GM06990 (cell line): ENCODE measurements around the gene FAM124A.

Experiments
- DNase-seq: peaks from one replicate; pipeline ENCODE4 v3.0.0-alpha.2; 2011; ENCODE audit not compliant: insufficient read length; ENCODE audit errors: extremely low read depth
- H3K27me3 ChIP-seq: replicated peaks from 2 replicates; pipeline ENCODE4 v1.6.0; 2011; ENCODE audit warnings: low read length; ENCODE audit not compliant: control insufficient read depth, insufficient read depth
- H3K36me3 ChIP-seq: 2 replicates; pipeline ENCODE4 v1.5.1; 2011; ENCODE audit warnings: low read length; ENCODE audit not compliant: control insufficient read depth, insufficient read depth
- H3K4me3 ChIP-seq: replicated peaks from 2 replicates; pipeline ENCODE4 v1.5.1; 2011; ENCODE audit warnings: low read depth, mild to moderate bottlenecking, control low read depth, low read length
- CTCF ChIP-seq: IDR thresholded peaks from 2 replicates; pipeline ENCODE4 v1.5.1; 2011; ENCODE audit warnings: low read length, control low read depth, mild to moderate bottlenecking, inconsistent platforms; ENCODE audit not compliant: insufficient read depth, poor library complexity, severe bottlenecking

Gene FAM124A

DNA sequence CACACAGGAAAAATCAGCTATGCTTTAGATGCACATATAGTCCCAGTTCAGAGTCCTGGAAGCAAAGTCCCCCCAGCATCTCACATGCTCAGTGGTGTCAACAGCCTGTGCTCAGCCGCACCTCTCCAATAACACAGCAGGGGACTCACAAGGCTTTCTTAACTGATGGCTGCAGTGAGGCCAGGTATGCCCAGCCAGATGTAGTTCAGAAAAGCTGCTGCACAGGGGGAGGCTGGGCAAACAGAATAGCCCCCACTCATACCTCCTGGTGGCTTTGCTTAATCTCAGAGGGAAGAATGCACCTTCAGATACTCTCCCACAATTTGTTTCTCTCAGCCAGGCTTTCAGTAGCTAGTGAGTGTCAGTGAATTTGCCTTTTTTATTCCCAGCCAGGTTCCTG lies 33.4 kb downstream of the FAM124A start:
- H3K4me3 ChIP-seq = no peak overlapping the region
- DNase-seq = no peak
- TF ChIP-seq CTCF = no peak
- no peaks in the 10 kb centered on the region; the same call in 1 of the 2 replicates for H3K27me3 ChIP-seq
- H3K36me3 ChIP-seq = no peaks in the 10 kb centered on the region

GRCh38 chr13:51257187-51257586 lies 35.0 kb downstream of the FAM124A start:
- DNase-seq = no peak
- Histone ChIP-seq H3K36me3 (no peaks in the 10 kb centered on the region), H3K4me3 (no peak overlapping the region), H3K27me3 (no peaks in the 10 kb centered on the region; the same call in 1 of the 2 replicates)
- TF ChIP-seq CTCF = no peak

DNA sequence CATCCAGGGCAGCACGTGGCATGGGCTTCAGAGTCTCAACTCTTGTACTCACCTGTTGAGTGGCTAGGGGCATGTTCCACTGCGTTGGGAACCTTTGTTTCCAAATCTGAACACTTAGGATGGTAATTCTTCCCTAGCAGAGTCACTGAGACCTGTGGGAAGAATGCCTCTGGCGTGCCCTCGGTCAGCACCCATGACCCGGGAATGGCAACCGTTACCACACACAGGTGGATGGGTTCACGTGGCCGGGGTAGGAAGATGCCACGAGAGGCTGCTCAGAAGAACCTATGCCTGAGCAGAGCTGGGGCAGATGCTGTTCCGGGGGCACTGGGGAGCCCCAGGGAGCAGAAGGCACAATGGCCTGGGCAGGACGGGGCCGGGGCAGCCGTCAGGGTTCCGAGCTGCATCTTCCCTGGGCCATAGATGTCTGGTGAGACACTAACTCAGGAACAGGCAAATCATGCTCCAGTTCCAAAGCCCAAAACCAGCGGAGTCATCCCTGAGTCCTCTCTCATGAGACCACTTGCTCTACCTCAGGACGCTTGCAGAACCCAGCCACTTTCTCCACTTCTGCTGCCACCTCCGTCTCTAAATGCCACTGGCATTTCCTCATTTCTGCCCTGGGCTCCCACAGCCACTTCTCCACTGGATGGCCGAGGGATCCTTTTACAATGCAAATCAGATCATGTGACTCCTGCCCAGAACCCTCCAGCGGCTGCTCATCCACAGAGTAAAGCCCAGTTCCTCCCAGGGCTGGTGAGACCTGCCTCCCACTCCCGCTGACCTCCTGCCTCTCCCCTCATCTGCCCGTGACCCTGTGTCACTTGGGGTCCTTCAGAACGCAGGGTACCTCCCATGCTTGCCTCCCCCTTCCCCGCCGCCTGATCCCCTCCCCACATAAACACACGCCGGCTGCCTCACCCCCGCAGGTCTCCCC lies 36.7 kb downstream of the FAM124A start:
- no peak for DNase-seq
- Histone ChIP-seq H3K4me3 (no peak overlapping the region), H3K27me3 (no peaks in the 10 kb centered on the region; the same call in 1 of the 2 replicates), H3K36me3 (no peaks in the 10 kb centered on the region)
- no peak for TF ChIP-seq CTCF

GRCh38 chr13:51260154-51260553 lies 38.0 kb downstream of the FAM124A start:
- Histone ChIP-seq H3K36me3 (no peaks in the 10 kb centered on the region), H3K4me3 (no peak overlapping the region), H3K27me3 (no peaks in the 10 kb centered on the region; the same call in 1 of the 2 replicates)
- no peak for DNase-seq
- no peak for TF ChIP-seq CTCF

- Histone ChIP-seq H3K4me3 (no peak overlapping the region), H3K27me3 (no peaks in the 10 kb centered on the region; the same call in 1 of the 2 replicates), H3K36me3 (no peaks in the 10 kb centered on the region)
- no peak for DNase-seq
- TF ChIP-seq CTCF = no peak
These were observed 39.5 kb downstream of the FAM124A start for GRCh38 chr13:51261610-51262249.
